ENCODE measurements around the gene MYO9A. TPM values are rescaled to one million over a fixed set of nuclear protein-coding genes. Genes with fewer than 3 reads are reported as not detected.

The MYO9A gene
- total RNA-seq, 1 donor from 2014 or later: 41.8 TPM

DNA sequence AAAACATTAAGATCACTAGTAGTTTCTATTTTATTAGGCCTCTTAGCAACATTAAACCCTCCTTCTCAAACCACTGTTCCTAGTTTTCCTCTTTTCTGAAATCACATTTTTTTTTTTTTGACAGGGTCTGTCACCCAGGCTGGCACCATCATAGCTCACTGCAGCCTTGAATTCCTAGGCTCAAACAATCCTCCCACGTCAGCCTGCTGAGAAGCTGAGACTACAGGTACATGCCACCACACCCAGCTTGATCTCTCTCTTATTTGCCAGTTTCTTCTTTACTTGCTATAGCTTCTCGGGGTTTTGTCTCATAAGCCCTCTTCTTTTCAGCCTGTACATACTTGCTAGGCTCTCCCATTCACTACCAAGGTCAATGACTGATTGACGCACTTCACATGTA lies 28.3 kb upstream of the MYO9A start:
- Mint-ChIP-seq H3K4me3 (ENCODE audit: unreplicated experiment) (no peak overlapping the region), H3K9me3 (ENCODE audit: low read depth) (no peaks in the 10 kb centered on the region), H3K4me1 (ENCODE audit: low read depth) (peaks cover 6% of the 10 kb centered on the region), H3K27me3 (ENCODE audit: low read depth) (no peaks in the 10 kb centered on the region), H3K36me3 (ENCODE audit: low read depth) (no peaks in the 10 kb centered on the region), H3K27ac (ENCODE audit: unreplicated experiment) (no peak overlapping the region)
- DNase-seq (ENCODE audit: low spot score): no peak
- TF ChIP-seq, protein P1, sequence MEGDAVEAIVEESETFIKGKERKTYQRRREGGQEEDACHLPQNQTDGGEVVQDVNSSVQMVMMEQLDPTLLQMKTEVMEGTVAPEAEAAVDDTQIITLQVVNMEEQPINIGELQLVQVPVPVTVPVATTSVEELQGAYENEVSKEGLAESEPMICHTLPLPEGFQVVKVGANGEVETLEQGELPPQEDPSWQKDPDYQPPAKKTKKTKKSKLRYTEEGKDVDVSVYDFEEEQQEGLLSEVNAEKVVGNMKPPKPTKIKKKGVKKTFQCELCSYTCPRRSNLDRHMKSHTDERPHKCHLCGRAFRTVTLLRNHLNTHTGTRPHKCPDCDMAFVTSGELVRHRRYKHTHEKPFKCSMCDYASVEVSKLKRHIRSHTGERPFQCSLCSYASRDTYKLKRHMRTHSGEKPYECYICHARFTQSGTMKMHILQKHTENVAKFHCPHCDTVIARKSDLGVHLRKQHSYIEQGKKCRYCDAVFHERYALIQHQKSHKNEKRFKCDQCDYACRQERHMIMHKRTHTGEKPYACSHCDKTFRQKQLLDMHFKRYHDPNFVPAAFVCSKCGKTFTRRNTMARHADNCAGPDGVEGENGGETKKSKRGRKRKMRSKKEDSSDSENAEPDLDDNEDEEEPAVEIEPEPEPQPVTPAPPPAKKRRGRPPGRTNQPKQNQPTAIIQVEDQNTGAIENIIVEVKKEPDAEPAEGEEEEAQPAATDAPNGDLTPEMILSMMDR (IDR thresholded peaks at IDR 0.05): no peak

DNA sequence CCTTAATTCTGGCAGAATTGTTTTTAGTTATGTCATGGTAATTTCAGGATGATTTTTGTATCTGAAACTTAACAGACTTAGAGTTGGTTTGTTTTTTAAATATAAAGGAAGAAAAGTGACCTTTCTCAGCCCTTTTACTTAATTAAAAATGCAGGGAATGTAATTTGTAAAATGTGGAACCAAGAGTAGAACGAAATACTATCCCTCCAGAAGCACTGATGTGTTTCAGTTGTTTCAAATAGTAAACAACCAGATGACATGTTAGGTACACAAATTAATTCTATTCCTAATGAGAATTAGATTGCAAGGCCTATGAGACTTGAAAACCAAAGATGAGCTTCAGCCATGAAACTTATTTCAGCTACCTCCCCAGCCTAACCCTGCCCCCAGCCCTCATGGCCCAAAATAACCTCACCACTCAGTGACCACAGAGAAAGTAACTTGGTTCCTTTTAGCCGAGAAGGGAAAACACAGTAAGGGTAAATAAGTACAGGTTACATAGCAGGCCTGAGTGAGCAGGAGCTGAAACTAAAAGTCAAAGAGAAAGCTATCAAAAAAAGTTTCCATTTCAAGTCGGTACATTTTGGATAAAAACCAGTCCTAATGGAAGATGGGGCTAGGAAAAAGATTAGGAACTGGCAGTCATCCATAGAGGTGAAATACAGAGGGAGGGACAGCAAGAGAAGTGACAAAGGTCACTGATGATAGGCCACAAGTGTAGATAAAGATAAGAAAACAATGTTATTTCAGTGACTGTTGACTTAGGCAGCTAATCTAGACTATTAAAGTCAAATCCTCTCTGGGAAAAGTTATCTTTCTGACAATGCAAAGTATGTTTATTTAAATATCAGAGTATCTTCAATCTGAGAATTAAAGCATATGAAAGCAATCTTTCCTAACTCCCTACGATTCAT lies 23.5 kb upstream of the MYO9A start:
- Mint-ChIP-seq H3K27ac (ENCODE audit: unreplicated experiment) (no peak overlapping the region), H3K27me3 (ENCODE audit: low read depth) (no peaks in the 10 kb centered on the region), H3K9me3 (ENCODE audit: low read depth) (no peaks in the 10 kb centered on the region), H3K36me3 (ENCODE audit: low read depth) (peaks cover 4% of the 10 kb centered on the region), H3K4me1 (ENCODE audit: low read depth) (peaks cover 8% of the 10 kb centered on the region), H3K4me3 (ENCODE audit: unreplicated experiment) (no peak overlapping the region)
- TF ChIP-seq, protein P1 (IDR thresholded peaks at IDR 0.05): no peak
- no peak for DNase-seq (ENCODE audit: low spot score)

DNA sequence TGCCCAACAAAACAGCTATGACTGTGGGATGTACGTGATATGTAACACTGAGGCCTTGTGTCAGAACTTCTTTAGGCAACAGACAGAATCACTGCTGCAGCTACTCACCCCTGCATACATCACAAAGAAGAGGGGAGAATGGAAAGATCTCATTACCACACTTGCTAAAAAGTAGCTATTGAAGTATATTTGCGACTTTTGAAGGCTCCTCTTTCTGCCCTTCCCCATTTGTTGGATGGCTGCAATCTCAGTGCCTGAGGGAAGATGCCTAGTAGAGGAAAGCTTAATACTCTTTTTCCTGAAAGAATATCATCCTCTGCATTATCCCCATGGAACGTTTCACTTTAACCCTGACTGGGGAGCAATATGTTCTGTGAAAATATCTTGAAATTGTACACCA lies 22.1 kb upstream of the MYO9A start:
- Mint-ChIP-seq H3K27ac (ENCODE audit: unreplicated experiment) (no peak overlapping the region), H3K36me3 (ENCODE audit: low read depth) (peaks cover 4% of the 10 kb centered on the region), H3K4me1 (ENCODE audit: low read depth) (peaks cover 16% of the 10 kb centered on the region), H3K4me3 (ENCODE audit: unreplicated experiment) (no peak overlapping the region), H3K27me3 (ENCODE audit: low read depth) (no peaks in the 10 kb centered on the region), H3K9me3 (ENCODE audit: low read depth) (no peaks in the 10 kb centered on the region)
- no peak for DNase-seq (ENCODE audit: low spot score)
- TF ChIP-seq, protein P1 (IDR thresholded peaks at IDR 0.05): no peak

DNA sequence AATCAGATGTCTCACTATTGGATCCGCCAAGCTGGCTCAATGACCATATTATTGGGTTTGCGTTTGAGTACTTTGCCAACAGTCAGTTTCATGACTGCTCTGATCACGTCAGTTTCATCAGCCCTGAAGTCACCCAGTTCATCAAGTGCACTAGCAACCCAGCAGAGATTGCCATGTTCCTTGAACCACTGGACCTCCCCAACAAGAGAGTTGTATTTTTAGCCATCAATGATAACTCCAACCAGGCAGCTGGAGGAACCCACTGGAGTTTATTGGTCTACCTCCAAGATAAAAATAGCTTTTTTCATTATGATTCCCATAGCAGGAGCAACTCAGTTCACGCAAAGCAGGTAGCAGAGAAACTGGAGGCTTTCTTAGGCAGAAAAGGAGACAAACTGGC lies 21.7 kb upstream of the MYO9A start:
- peaks cover 16% of the 10 kb centered on the region for H3K4me1 Mint-ChIP-seq (ENCODE audit: low read depth)
- H3K4me3 Mint-ChIP-seq (ENCODE audit: unreplicated experiment): no peak overlapping the region
- DNase-seq (ENCODE audit: low spot score): no peak
- H3K9me3 Mint-ChIP-seq (ENCODE audit: low read depth): no peaks in the 10 kb centered on the region
- H3K27me3 Mint-ChIP-seq (ENCODE audit: low read depth): no peaks in the 10 kb centered on the region
- TF ChIP-seq, protein P1 (IDR thresholded peaks at IDR 0.05): no peak
- H3K27ac Mint-ChIP-seq (ENCODE audit: unreplicated experiment): no peak overlapping the region
- H3K36me3 Mint-ChIP-seq (ENCODE audit: low read depth): peaks cover 4% of the 10 kb centered on the region

DNA sequence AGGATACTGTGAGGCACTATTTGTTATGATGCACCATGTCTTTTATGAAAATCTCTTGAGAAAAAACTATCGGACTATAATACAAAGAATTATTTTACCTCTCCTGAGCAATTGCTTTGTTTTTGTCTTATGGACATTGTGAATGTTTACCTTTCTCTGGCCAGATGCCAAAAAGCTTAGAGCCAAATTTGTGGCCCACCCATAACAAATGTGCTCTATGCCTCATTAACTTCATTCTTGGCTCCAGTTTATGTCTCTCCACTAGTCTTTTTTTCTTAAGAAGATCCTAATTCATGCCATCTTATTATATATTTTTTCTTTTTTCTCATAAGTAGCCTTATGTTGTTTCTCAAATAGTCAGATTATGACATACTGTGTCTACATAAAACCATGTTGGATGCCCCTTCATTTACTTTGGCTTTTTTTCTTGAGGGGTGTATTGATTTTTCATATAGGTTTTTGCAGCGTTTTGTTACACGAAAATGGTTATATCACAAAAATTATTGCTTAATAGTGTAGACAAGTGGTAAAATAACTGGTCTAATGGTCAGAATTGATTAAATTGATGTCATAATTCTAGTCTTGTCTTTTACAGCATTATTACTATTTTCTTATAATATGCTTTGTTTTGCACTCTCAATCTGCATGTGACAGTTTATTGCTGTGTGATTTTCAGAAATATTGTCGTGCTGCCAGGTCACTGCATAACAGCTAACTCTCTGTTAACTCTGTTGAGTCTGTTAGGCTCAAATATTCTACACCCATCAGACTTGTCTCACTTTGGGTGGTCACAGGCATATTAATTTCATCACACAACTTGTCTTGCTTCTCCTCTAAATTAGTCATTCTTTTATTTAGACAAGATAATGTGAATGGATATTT lies 18.5 kb upstream of the MYO9A start:
- Mint-ChIP-seq H3K4me3 (ENCODE audit: unreplicated experiment) (no peak overlapping the region), H3K36me3 (ENCODE audit: low read depth) (peaks cover 4% of the 10 kb centered on the region), H3K27ac (ENCODE audit: unreplicated experiment) (no peak overlapping the region), H3K4me1 (ENCODE audit: low read depth) (peaks cover 12% of the 10 kb centered on the region), H3K27me3 (ENCODE audit: low read depth) (no peaks in the 10 kb centered on the region), H3K9me3 (ENCODE audit: low read depth) (no peaks in the 10 kb centered on the region)
- no peak for DNase-seq (ENCODE audit: low spot score)
- TF ChIP-seq, protein P1 (IDR thresholded peaks at IDR 0.05): no peak

Data from chondrocyte (in vitro differentiated cells).